IPS-18a (cell line): ENCODE data around the gene ZNHIT3.
A peak's percentile ranks its signal among the peaks of the same experiment; 100 is the strongest.

Experiments
- H3K27ac ChIP-seq: one replicate; pipeline ENCODE4 v1.5.1; 2013; ENCODE audit warnings: low read length
- H3K27me3 ChIP-seq: one replicate; pipeline ENCODE4 v1.6.1; 2013; ENCODE audit warnings: mild to moderate bottlenecking, low read length; ENCODE audit not compliant: control insufficient read depth, insufficient read depth
- H3K36me3 ChIP-seq: one replicate; pipeline ENCODE4 v1.6.1; 2013; ENCODE audit warnings: low read depth, low read length; ENCODE audit not compliant: control insufficient read depth
- H3K4me1 ChIP-seq: one replicate; pipeline ENCODE4 v1.6.1; 2013; ENCODE audit warnings: low read depth, low read length; ENCODE audit not compliant: control insufficient read depth
- H3K4me3 ChIP-seq: one replicate; pipeline ENCODE4 v1.5.1; 2013; ENCODE audit warnings: low read length
- H3K9ac ChIP-seq: one replicate; pipeline ENCODE4 v1.6.1; 2013; ENCODE audit warnings: mild to moderate bottlenecking, low read length, moderate library complexity
- H3K9me3 ChIP-seq: one replicate; pipeline ENCODE4 v1.6.1; 2013; ENCODE audit warnings: low read depth, low read length; ENCODE audit not compliant: control insufficient read depth

The ZNHIT3 gene

GRCh38 chr17:36524428-36524876 is 38.0 kb downstream of the ZNHIT3 start:
- peaks cover 68% of the 10 kb centered on the region for H3K36me3 ChIP-seq
- H3K27me3 ChIP-seq = no peaks in the 10 kb centered on the region
- no peak overlapping the region for H3K4me3 ChIP-seq
- H3K9ac ChIP-seq = no peak overlapping the region
- no peak overlapping the region for H3K27ac ChIP-seq
- no peaks in the 10 kb centered on the region for H3K4me1 ChIP-seq
- H3K9me3 ChIP-seq = no peaks in the 10 kb centered on the region

GRCh38 chr17:36525113-36525512 is 38.6 kb downstream of the ZNHIT3 start:
- Histone ChIP-seq H3K9ac (no peak overlapping the region), H3K36me3 (peaks cover 72% of the 10 kb centered on the region), H3K27me3 (no peaks in the 10 kb centered on the region), H3K9me3 (no peaks in the 10 kb centered on the region), H3K4me3 (no peak overlapping the region), H3K27ac (no peak overlapping the region), H3K4me1 (no peaks in the 10 kb centered on the region)

GRCh38 chr17:36525888-36526287 is 39.4 kb downstream of the ZNHIT3 start:
- Histone ChIP-seq H3K27ac (no peak overlapping the region), H3K9me3 (no peaks in the 10 kb centered on the region), H3K4me3 (no peak overlapping the region), H3K36me3 (peaks cover 64% of the 10 kb centered on the region), H3K9ac (no peak overlapping the region), H3K27me3 (no peaks in the 10 kb centered on the region), H3K4me1 (no peaks in the 10 kb centered on the region)

- H3K36me3 ChIP-seq = peaks cover 71% of the 10 kb centered on the region
- no peaks in the 10 kb centered on the region for H3K27me3 ChIP-seq
These were observed 41.3 kb downstream of the ZNHIT3 start for GRCh38 chr17:36527621-36528250.

GRCh38 chr17:36529121-36529520 is 42.6 kb downstream of the ZNHIT3 start:
- H3K27ac ChIP-seq = no peak overlapping the region
- peaks cover 6% of the 10 kb centered on the region for H3K4me1 ChIP-seq
- no peak overlapping the region for H3K9ac ChIP-seq
- H3K9me3 ChIP-seq = no peaks in the 10 kb centered on the region
- no peak overlapping the region for H3K4me3 ChIP-seq
- peaks cover 78% of the 10 kb centered on the region for H3K36me3 ChIP-seq
- no peaks in the 10 kb centered on the region for H3K27me3 ChIP-seq

More at GRCh38 chr17:36527621-36528250, 41.3 kb downstream of the ZNHIT3 start:
- Histone ChIP-seq H3K4me3 (no peak overlapping the region), H3K27ac (no peak overlapping the region), H3K4me1 (no peaks in the 10 kb centered on the region), H3K9me3 (no peaks in the 10 kb centered on the region), H3K9ac (no peak overlapping the region)

- H3K36me3 ChIP-seq = peaks cover 54% of the 10 kb centered on the region
- no peak overlapping the region for H3K27ac ChIP-seq
- H3K4me3 ChIP-seq = no peak overlapping the region
- no peaks in the 10 kb centered on the region for H3K9me3 ChIP-seq
- H3K4me1 ChIP-seq = peaks cover 11% of the 10 kb centered on the region
- no peaks in the 10 kb centered on the region for H3K27me3 ChIP-seq
- H3K9ac ChIP-seq = no peak overlapping the region
These were observed 46.0 kb downstream of the ZNHIT3 start for GRCh38 chr17:36532435-36532975.

- no peaks in the 10 kb centered on the region for H3K9me3 ChIP-seq
- peak overlapping the region; percentile 97 for H3K27ac ChIP-seq
- peaks cover 51% of the 10 kb centered on the region for H3K36me3 ChIP-seq
- peak overlapping the region; percentile 98 for H3K9ac ChIP-seq
- no peaks in the 10 kb centered on the region for H3K27me3 ChIP-seq
- peaks cover 11% of the 10 kb centered on the region for H3K4me1 ChIP-seq
- H3K4me3 ChIP-seq = peak overlapping the region; percentile 93
These were observed 47.7 kb downstream of the ZNHIT3 start for GRCh38 chr17:36533935-36534839.

GRCh38 chr17:36534840-36535668 is 48.6 kb downstream of the ZNHIT3 start, which contains the start of the genes MYO19 and PIGW:
MYO19 (minus strand) TSS chr17:36534868; CDS start chr17:36532538, 2,330 bp downstream.
PIGW (plus strand) TSS chr17:36534987; CDS start chr17:36537102, 2,115 bp downstream.
- peak within 1 kb of the TSS; percentile 93 for H3K4me3 ChIP-seq
- H3K9ac ChIP-seq = peak within 1 kb of the TSS; percentile 98
- H3K27me3 ChIP-seq = no peaks in the 10 kb centered on the region
- H3K9me3 ChIP-seq = no peaks in the 10 kb centered on the region
- peaks cover 42% of the 10 kb centered on the region for H3K36me3 ChIP-seq
- H3K4me1 ChIP-seq = peaks cover 11% of the 10 kb centered on the region
- H3K27ac ChIP-seq = peak within 1 kb of the TSS; percentile 97

- Histone ChIP-seq H3K27me3 (no peaks in the 10 kb centered on the region), H3K9ac (peak overlapping the region; percentile 98), H3K9me3 (no peaks in the 10 kb centered on the region), H3K36me3 (peaks cover 42% of the 10 kb centered on the region), H3K27ac (peak overlapping the region; percentile 42), H3K4me3 (peak overlapping the region; percentile 93), H3K4me1 (peaks cover 11% of the 10 kb centered on the region)
These were observed 49.2 kb downstream of the ZNHIT3 start for GRCh38 chr17:36535669-36536081.

- H3K36me3 ChIP-seq = peaks cover 19% of the 10 kb centered on the region
- no peak overlapping the region for H3K9ac ChIP-seq
- H3K4me3 ChIP-seq = no peak overlapping the region
- H3K9me3 ChIP-seq = no peaks in the 10 kb centered on the region
- H3K27ac ChIP-seq = no peak overlapping the region
- H3K4me1 ChIP-seq = peaks cover 5% of the 10 kb centered on the region
- H3K27me3 ChIP-seq = no peaks in the 10 kb centered on the region
These were observed 54.2 kb downstream of the ZNHIT3 start for GRCh38 chr17:36540696-36541095.

- Histone ChIP-seq H3K36me3 (peaks cover 8% of the 10 kb centered on the region), H3K9ac (no peak overlapping the region), H3K27ac (no peak overlapping the region)
These were observed 56.3 kb downstream of the ZNHIT3 start for GRCh38 chr17:36542755-36543154.

More at GRCh38 chr17:36542755-36543154, 56.3 kb downstream of the ZNHIT3 start:
- Histone ChIP-seq H3K9me3 (no peaks in the 10 kb centered on the region), H3K4me3 (no peak overlapping the region), H3K27me3 (no peaks in the 10 kb centered on the region), H3K4me1 (peaks cover 7% of the 10 kb centered on the region)
